Measurements from ENCODE around the gene KRT80. TPM values are rescaled to one million over a fixed set of nuclear protein-coding genes. Genes with fewer than 3 reads are reported as not detected.

Gene KRT80
- total and polyA plus RNA-seq, 2 of the 13 experiments (the other 11 are each of a cell fraction or from before 2014, with no cell fraction given), result 0.27 to 0.53 TPM

DNA sequence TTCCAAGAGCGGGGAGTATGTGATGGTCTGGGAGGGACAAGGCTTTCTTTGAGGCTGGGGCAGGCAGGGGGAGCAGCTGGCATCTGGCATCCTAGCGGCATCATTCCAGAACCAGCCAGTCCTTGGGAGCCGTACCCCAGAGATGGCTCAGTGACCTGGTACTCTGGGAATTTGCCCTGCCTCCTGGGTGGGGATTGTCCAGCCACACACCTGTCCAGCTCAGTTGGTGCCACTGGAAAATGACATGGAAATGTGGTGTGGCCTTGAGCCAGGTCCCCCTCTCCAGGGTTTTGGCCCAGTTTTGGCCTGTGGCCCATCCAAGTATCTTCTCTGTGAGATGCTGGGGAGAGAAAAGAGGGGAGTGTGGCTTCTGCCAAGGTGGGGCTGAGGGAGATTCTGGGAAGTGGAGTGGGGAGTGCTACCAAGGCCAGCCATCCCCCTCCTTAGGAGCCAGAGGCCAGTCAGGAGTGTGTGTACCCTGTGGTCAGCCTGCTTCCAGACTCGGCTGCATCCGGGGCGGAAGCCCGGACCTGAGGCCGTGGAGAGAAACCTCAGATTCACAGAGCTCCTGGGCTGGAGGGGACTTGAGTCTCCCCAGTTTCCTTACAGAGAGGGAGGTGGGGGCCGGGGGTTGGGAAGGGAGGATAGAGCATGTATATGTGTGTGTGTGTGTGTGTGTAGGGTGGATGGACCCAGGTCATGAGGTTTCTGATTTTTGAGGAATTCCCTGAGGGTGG, 14.7 kb upstream of the KRT80 start:
- TF ChIP-seq ZNF30 (CRISPR knock-in tag; IDR thresholded peaks at IDR 0.05) (no peak), SMAD1 (CRISPR knock-in tag; IDR thresholded peaks at IDR 0.05; ENCODE audit: borderline replicate concordance, low read depth) (no peak), KLF6 (CRISPR knock-in tag; IDR thresholded peaks at IDR 0.05) (no peak), ISX (CRISPR knock-in tag; conservative IDR thresholded peaks at IDR 0.05) (no peak), GZF1 (CRISPR knock-in tag; IDR thresholded peaks at IDR 0.05) (no peak), CHD4 (IDR thresholded peaks at IDR 0.05; ENCODE audit: borderline replicate concordance, low read length) (no peak), GTF3A (CRISPR knock-in tag; conservative IDR thresholded peaks at IDR 0.05) (no peak), FOXA1 (IDR thresholded peaks at IDR 0.05) (no peak), FOXA1 (CRISPR knock-in tag; IDR thresholded peaks at IDR 0.05) (no peak), NFRKB (IDR thresholded peaks at IDR 0.05) (no peak), TCF7 (IDR thresholded peaks at IDR 0.05; ENCODE audit: low read depth) (no peak)
- TF ChIP-seq, protein P1, sequence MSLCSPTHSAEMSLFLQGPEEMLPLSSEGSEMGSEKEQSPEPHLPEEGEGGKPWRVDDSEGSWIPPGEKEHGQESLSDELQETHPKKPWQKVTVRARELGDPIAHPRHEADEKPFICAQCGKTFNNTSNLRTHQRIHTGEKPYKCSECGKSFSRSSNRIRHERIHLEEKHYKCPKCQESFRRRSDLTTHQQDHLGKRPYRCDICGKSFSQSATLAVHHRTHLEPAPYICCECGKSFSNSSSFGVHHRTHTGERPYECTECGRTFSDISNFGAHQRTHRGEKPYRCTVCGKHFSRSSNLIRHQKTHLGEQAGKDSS (CRISPR knock-in tag; IDR thresholded peaks at IDR 0.05; ENCODE audit: borderline replicate concordance, low read depth), result no peak
- TF ChIP-seq, protein P2, sequence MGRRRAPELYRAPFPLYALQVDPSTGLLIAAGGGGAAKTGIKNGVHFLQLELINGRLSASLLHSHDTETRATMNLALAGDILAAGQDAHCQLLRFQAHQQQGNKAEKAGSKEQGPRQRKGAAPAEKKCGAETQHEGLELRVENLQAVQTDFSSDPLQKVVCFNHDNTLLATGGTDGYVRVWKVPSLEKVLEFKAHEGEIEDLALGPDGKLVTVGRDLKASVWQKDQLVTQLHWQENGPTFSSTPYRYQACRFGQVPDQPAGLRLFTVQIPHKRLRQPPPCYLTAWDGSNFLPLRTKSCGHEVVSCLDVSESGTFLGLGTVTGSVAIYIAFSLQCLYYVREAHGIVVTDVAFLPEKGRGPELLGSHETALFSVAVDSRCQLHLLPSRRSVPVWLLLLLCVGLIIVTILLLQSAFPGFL (CRISPR knock-in tag; IDR thresholded peaks at IDR 0.05), result no peak
- TF ChIP-seq, protein P3, sequence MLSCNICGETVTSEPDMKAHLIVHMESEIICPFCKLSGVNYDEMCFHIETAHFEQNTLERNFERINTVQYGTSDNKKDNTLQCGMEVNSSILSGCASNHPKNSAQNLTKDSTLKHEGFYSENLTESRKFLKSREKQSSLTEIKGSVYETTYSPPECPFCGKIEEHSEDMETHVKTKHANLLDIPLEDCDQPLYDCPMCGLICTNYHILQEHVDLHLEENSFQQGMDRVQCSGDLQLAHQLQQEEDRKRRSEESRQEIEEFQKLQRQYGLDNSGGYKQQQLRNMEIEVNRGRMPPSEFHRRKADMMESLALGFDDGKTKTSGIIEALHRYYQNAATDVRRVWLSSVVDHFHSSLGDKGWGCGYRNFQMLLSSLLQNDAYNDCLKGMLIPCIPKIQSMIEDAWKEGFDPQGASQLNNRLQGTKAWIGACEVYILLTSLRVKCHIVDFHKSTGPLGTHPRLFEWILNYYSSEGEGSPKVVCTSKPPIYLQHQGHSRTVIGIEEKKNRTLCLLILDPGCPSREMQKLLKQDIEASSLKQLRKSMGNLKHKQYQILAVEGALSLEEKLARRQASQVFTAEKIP (CRISPR knock-in tag; IDR thresholded peaks at IDR 0.05; ENCODE audit: borderline replicate concordance), result no peak
- TF ChIP-seq, protein P4, sequence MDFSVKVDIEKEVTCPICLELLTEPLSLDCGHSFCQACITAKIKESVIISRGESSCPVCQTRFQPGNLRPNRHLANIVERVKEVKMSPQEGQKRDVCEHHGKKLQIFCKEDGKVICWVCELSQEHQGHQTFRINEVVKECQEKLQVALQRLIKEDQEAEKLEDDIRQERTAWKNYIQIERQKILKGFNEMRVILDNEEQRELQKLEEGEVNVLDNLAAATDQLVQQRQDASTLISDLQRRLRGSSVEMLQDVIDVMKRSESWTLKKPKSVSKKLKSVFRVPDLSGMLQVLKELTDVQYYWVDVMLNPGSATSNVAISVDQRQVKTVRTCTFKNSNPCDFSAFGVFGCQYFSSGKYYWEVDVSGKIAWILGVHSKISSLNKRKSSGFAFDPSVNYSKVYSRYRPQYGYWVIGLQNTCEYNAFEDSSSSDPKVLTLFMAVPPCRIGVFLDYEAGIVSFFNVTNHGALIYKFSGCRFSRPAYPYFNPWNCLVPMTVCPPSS (IDR thresholded peaks at IDR 0.05), result no peak
- TF ChIP-seq, protein P5, sequence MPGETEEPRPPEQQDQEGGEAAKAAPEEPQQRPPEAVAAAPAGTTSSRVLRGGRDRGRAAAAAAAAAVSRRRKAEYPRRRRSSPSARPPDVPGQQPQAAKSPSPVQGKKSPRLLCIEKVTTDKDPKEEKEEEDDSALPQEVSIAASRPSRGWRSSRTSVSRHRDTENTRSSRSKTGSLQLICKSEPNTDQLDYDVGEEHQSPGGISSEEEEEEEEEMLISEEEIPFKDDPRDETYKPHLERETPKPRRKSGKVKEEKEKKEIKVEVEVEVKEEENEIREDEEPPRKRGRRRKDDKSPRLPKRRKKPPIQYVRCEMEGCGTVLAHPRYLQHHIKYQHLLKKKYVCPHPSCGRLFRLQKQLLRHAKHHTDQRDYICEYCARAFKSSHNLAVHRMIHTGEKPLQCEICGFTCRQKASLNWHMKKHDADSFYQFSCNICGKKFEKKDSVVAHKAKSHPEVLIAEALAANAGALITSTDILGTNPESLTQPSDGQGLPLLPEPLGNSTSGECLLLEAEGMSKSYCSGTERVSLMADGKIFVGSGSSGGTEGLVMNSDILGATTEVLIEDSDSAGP (CRISPR knock-in tag; IDR thresholded peaks at IDR 0.05; ENCODE audit: borderline replicate concordance), result no peak
- TF ChIP-seq, protein P6, sequence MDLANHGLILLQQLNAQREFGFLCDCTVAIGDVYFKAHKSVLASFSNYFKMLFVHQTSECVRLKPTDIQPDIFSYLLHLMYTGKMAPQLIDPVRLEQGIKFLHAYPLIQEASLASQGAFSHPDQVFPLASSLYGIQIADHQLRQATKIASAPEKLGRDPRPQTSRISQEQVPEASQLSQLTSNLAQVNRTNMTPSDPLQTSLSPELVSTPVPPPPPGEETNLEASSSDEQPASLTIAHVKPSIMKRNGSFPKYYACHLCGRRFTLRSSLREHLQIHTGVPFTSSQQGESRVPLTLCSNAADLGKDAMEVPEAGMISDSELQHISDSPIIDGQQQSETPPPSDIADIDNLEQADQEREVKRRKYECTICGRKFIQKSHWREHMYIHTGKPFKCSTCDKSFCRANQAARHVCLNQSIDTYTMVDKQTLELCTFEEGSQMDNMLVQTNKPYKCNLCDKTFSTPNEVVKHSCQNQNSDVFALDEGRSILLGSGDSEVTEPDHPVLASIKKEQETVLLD (CRISPR knock-in tag; IDR thresholded peaks at IDR 0.05; ENCODE audit: low read depth), result no peak
- no peak for FAIRE-seq
- no peak for ATAC-seq
- no peak for DNase-seq (ENCODE audit: low spot score)
- Histone ChIP-seq H3K27me3 (ENCODE audit: control insufficient read depth in 1 of 2, insufficient read depth in 2 of 2, low read length in 2 of 2) (peaks cover 20 to 74% of the 10 kb centered on the region in 2 experiments), H2AFZ (ENCODE audit: low read length) (no peak overlapping the region), H3K79me2 (ENCODE audit: insufficient read depth, low read length) (no peaks in the 10 kb centered on the region), H3K4me1 (ENCODE audit: insufficient read depth, low read length) (peaks cover 12% of the 10 kb centered on the region; the same call in 1 of the 2 replicates), H3K36me3 (replicated peaks in 1 of 2; ENCODE audit: control insufficient read depth in 1 of 2, insufficient read depth in 2 of 2, low read length in 2 of 2) (no peaks in the 10 kb centered on the region), H3K27ac (ENCODE audit: extremely low read length, insufficient read depth, low read length) (no peak overlapping the region), H3K4me2 (ENCODE audit: low read depth, low read length) (no peak overlapping the region), H3K9me3 (ENCODE audit: low read length) (no peaks in the 10 kb centered on the region), H3K4me3 (replicated peaks in 1 of 3; ENCODE audit: insufficient read depth in 1 of 3, low read depth in 2 of 3, low read length in 3 of 3) (no peak overlapping the region), H4K20me1 (ENCODE audit: insufficient read depth, low read length) (0 out of 2 replicates have a peak, but pooled peaks cover 2% of the 10 kb centered on the region), H3K9ac (ENCODE audit: insufficient read depth, low read depth, low read length) (no peak overlapping the region)
- ChIA-PET CTCF (ENCODE audit: low intra/inter-chr PET ratio, low total read pairs) (no interaction called here), POLR2A (no interaction called here)
- 25% methylated on average over 7 of the region's 9 CpGs for WGBS (ENCODE audit: low lambda C conversion rate)
- intact Hi-C loops (cut with micrococcal nuclease; ENCODE audit: unreplicated experiment) (no loop called here), in situ Hi-C loops (cut with HindIII; ENCODE audit: extremely low pct_ligation_motif_present, low pct_unique_long_range_greater_than_20kb) (no loop called here)
- no TSS peak for BruUV-seq (replicated peaks)
